Loucy (cell line): Measurements from ENCODE around the gene PXT1.

Experiments used
- H2AFZ ChIP-seq: fragments of 200-600 bp; sonication (generic); 2 replicates; pipeline ENCODE4 v1.6.0; 2016; ENCODE audit warnings: antibody characterized with exemption, mild to moderate bottlenecking, low read length, moderate library complexity
- H3F3A ChIP-seq: fragments of 200-600 bp; 2 replicates; pipeline ENCODE4 v1.6.0; 2016; ENCODE audit warnings: antibody characterized with exemption, low read depth, mild to moderate bottlenecking
- H3K27me3 ChIP-seq: fragments of 200-600 bp; sonication (generic); 2 replicates; pipeline ENCODE4 v1.6.1; 2014; ENCODE audit warnings: low read length, mild to moderate bottlenecking; ENCODE audit not compliant: insufficient read depth, poor library complexity, severe bottlenecking
- H3K36me3 ChIP-seq: fragments of 200-600 bp; sonication (generic); 2 replicates; pipeline ENCODE4 v1.6.1; 2016; ENCODE audit warnings: low read length; ENCODE audit not compliant: insufficient read depth
- H3K4me1 ChIP-seq: fragments of 200-600 bp; sonication (generic); 2 replicates; pipeline ENCODE4 v1.5.1; 2014; ENCODE audit warnings: low read length, mild to moderate bottlenecking; ENCODE audit not compliant: insufficient read depth, poor library complexity, severe bottlenecking
- H3K4me2 ChIP-seq: fragments of 200-600 bp; sonication (generic); 2 replicates; pipeline ENCODE4 v1.6.0; 2014; ENCODE audit warnings: antibody characterized with exemption, low read length, low read depth, mild to moderate bottlenecking; ENCODE audit not compliant: poor library complexity, severe bottlenecking
- H3K4me3 ChIP-seq: fragments of 200-600 bp; sonication (generic); 2 replicates; pipeline ENCODE4 v1.5.1; 2014; ENCODE audit warnings: low read length, mild to moderate bottlenecking, mixed read lengths; ENCODE audit not compliant: poor library complexity, severe bottlenecking
- H3K79me2 ChIP-seq: fragments of 200-600 bp; sonication (generic); 2 replicates; pipeline ENCODE4 v1.6.1; 2014; ENCODE audit warnings: low read length; ENCODE audit not compliant: insufficient read depth
- H3K9ac ChIP-seq: fragments of 200-600 bp; sonication (generic); 2 replicates; pipeline ENCODE4 v1.6.0; 2014; ENCODE audit warnings: mild to moderate bottlenecking, low read depth, low read length, moderate library complexity; ENCODE audit not compliant: poor library complexity, severe bottlenecking
- H3K9me2 ChIP-seq: fragments of 200-600 bp; sonication (generic); replicated peaks from 2 replicates; pipeline ENCODE4 v1.6.1; 2016; ENCODE audit warnings: low read depth, low read length, mixed read lengths
- H3K9me3 ChIP-seq: fragments of 200-600 bp; sonication (generic); 2 replicates; pipeline ENCODE4 v1.6.1; 2014; ENCODE audit warnings: mild to moderate bottlenecking, antibody characterized with exemption, low read length, low read depth; ENCODE audit not compliant: insufficient read depth
- H4K20me1 ChIP-seq: fragments of 200-600 bp; sonication (generic); 2 replicates; pipeline ENCODE4 v1.6.0; 2014; ENCODE audit warnings: antibody characterized with exemption, low read length, mild to moderate bottlenecking; ENCODE audit not compliant: insufficient read depth, poor library complexity, severe bottlenecking
- CTCF ChIP-seq: fragments of 200-600 bp; sonication (generic); conservative IDR thresholded peaks from 2 replicates; pipeline ENCODE4 v1.5.1; 2014; ENCODE audit warnings: mild to moderate bottlenecking, antibody characterized with exemption, low read length
- EZH2phosphoT487 ChIP-seq: fragments of 200-600 bp; IDR thresholded peaks from 2 replicates; pipeline ENCODE4 v1.6.1; 2018; ENCODE audit warnings: antibody characterized with exemption, mild to moderate bottlenecking, moderate library complexity, borderline replicate concordance

The PXT1 gene

GRCh38 chr6:36374194-36374593 is 68.5 kb downstream of the PXT1 start:
- no peaks in the 10 kb centered on the region for H3K27me3 ChIP-seq
- H3K9ac ChIP-seq, result no peak overlapping the region
- H3K9me2 ChIP-seq, result no peaks in the 10 kb centered on the region
- H3K4me2 ChIP-seq, result no peak overlapping the region
- TF ChIP-seq EZH2phosphoT487 (no peak), CTCF (no peak)
- no peaks in the 10 kb centered on the region for H3K4me1 ChIP-seq
- H3K9me3 ChIP-seq, result no peaks in the 10 kb centered on the region
- H3F3A ChIP-seq, result no peaks in the 10 kb centered on the region
- H3K36me3 ChIP-seq, result no peaks in the 10 kb centered on the region
- H3K79me2 ChIP-seq, result no peaks in the 10 kb centered on the region
- H4K20me1 ChIP-seq, result no peaks in the 10 kb centered on the region
- no peak overlapping the region for H2AFZ ChIP-seq
- H3K4me3 ChIP-seq, result no peak overlapping the region

GRCh38 chr6:36373368-36374019 is 69.2 kb downstream of the PXT1 start:
- no peaks in the 10 kb centered on the region for H3F3A ChIP-seq
- no peaks in the 10 kb centered on the region for H3K27me3 ChIP-seq
- no peak overlapping the region for H2AFZ ChIP-seq

GRCh38 chr6:36372088-36372487 is 70.6 kb downstream of the PXT1 start:
- no peaks in the 10 kb centered on the region for H3K4me1 ChIP-seq
- no peak overlapping the region for H2AFZ ChIP-seq
- no peaks in the 10 kb centered on the region for H3K9me2 ChIP-seq
- H3K27me3 ChIP-seq, result no peaks in the 10 kb centered on the region
- no peak overlapping the region for H3K4me3 ChIP-seq
- no peaks in the 10 kb centered on the region for H4K20me1 ChIP-seq
- no peak for TF ChIP-seq EZH2phosphoT487
- no peak for TF ChIP-seq CTCF
- no peaks in the 10 kb centered on the region for H3K9me3 ChIP-seq
- no peaks in the 10 kb centered on the region for H3F3A ChIP-seq
- no peak overlapping the region for H3K9ac ChIP-seq
- no peaks in the 10 kb centered on the region for H3K79me2 ChIP-seq
- H3K36me3 ChIP-seq, result no peaks in the 10 kb centered on the region
- H3K4me2 ChIP-seq, result no peak overlapping the region

More at GRCh38 chr6:36373368-36374019, 69.2 kb downstream of the PXT1 start:
- Histone ChIP-seq H3K4me3 (no peak overlapping the region), H3K36me3 (no peaks in the 10 kb centered on the region), H3K4me2 (no peak overlapping the region), H3K79me2 (no peaks in the 10 kb centered on the region), H4K20me1 (no peaks in the 10 kb centered on the region), H3K9ac (no peak overlapping the region), H3K9me3 (no peaks in the 10 kb centered on the region), H3K4me1 (no peaks in the 10 kb centered on the region), H3K9me2 (no peaks in the 10 kb centered on the region)
- TF ChIP-seq EZH2phosphoT487 (no peak), CTCF (no peak)
